GM18868 (cell line): ENCODE measurements around the gene NPAS3.

Experiments used
- ATAC-seq: cut with Tn5 transposase; IDR thresholded peaks from one replicate; pipeline ENCODE4 v1.9.1; 2021; ENCODE audit warnings: mild to moderate bottlenecking, moderate library complexity; ENCODE audit not compliant: unreplicated experiment

Gene NPAS3

GRCh38 chr14:33009673-33010072, 71.0 kb downstream of the NPAS3 start:
- no peak for ATAC-seq

GRCh38 chr14:33010495-33010894, 71.8 kb downstream of the NPAS3 start:
- no peak for ATAC-seq

- no peak for ATAC-seq
Measured at GRCh38 chr14:33014710-33015109, 76.0 kb downstream of the NPAS3 start.

- no peak for ATAC-seq
Measured at GRCh38 chr14:33016613-33017012, 77.9 kb downstream of the NPAS3 start.

- ATAC-seq = no peak
Measured at GRCh38 chr14:33017016-33017415, 78.3 kb downstream of the NPAS3 start.

GRCh38 chr14:33019346-33019745, 80.7 kb downstream of the NPAS3 start:
- ATAC-seq = no peak

GRCh38 chr14:33026850-33027430, 88.3 kb downstream of the NPAS3 start:
- no peak for ATAC-seq

- ATAC-seq = no peak
Measured at GRCh38 chr14:33029511-33029910, 90.8 kb downstream of the NPAS3 start.

GRCh38 chr14:33030386-33030785, 91.7 kb downstream of the NPAS3 start:
- ATAC-seq = no peak

GRCh38 chr14:33035416-33036194, 96.9 kb downstream of the NPAS3 start:
- no peak for ATAC-seq

- no peak for ATAC-seq
Measured at GRCh38 chr14:33039311-33039710, 100.6 kb downstream of the NPAS3 start.

- no peak for ATAC-seq
Measured at GRCh38 chr14:33040372-33041140, 101.9 kb downstream of the NPAS3 start.

GRCh38 chr14:33042591-33042990, 103.9 kb downstream of the NPAS3 start:
- no peak for ATAC-seq

- ATAC-seq = no peak
Measured at GRCh38 chr14:33045760-33046159, 107.1 kb downstream of the NPAS3 start.

- no peak for ATAC-seq
Measured at GRCh38 chr14:33052943-33053342, 114.3 kb downstream of the NPAS3 start.

GRCh38 chr14:33056213-33056612, 117.5 kb downstream of the NPAS3 start:
- no peak for ATAC-seq

GRCh38 chr14:33057585-33057984, 118.9 kb downstream of the NPAS3 start:
- no peak for ATAC-seq

GRCh38 chr14:33061667-33062325, 123.1 kb downstream of the NPAS3 start:
- no peak for ATAC-seq

GRCh38 chr14:33062476-33062875, 123.8 kb downstream of the NPAS3 start:
- ATAC-seq = no peak

GRCh38 chr14:33062881-33063280, 124.2 kb downstream of the NPAS3 start:
- no peak for ATAC-seq

GRCh38 chr14:33063521-33063920, 124.8 kb downstream of the NPAS3 start:
- no peak for ATAC-seq
